Peyer's patch (tissue), 4 donors: ENCODE results near the gene LDLRAD4. TPM values are rescaled to one million over a fixed set of nuclear protein-coding genes. Genes with fewer than 3 reads are reported as not detected.

Experiments used
- DNase-seq, 3 donors: peaks; one replicate each; pipeline ENCODE4 v3.0.0-alpha.2; 2017 to 2019
- H3K27ac ChIP-seq, 4 donors: fragments of 200-600 bp; sonication (generic); one replicate each; pipeline ENCODE4 v1.5.1; 2016 to 2019
- H3K27me3 ChIP-seq, 2 donors: fragments of 200-600 bp; sonication (generic); one replicate each; pipeline ENCODE4 v1.5.1; 2019
- H3K36me3 ChIP-seq, 3 donors: fragments of 200-600 bp; sonication (generic); one replicate each; pipeline ENCODE4 v1.5.1; 2016 to 2019
- H3K4me1 ChIP-seq, 4 donors: fragments of 200-600 bp; sonication (generic); one replicate each; pipeline ENCODE4 v1.5.1; 2016 to 2019
- H3K4me3 ChIP-seq, 4 donors: fragments of 200-600 bp; sonication (generic); 1 replicate in 3 of 4; 2 replicates in 1 of 4; pipeline ENCODE4 v1.5.1; 2016 to 2019; ENCODE audit warnings: mild to moderate bottlenecking in 1 of 4
- H3K9me3 ChIP-seq, 4 donors: fragments of 200-600 bp; sonication (generic); one replicate each; pipeline ENCODE4 v1.5.1; 2016 to 2019; ENCODE audit warnings: mild to moderate bottlenecking in 1 of 4
- POLR2A ChIP-seq, 2 donors: fragments of 450-650 bp; IDR thresholded peaks; one replicate each; pipeline ENCODE4 v1.5.1; 2017; ENCODE audit warnings: antibody characterized with exemption in 2 of 2, mild to moderate bottlenecking in 2 of 2, moderate library complexity in 2 of 2
- total RNA-seq, 4 donors: library from RNA; depleted of rRNA; stranded (reverse); fragments of >200 nt; gene quantifications; one replicate each; pipeline ENCODE4 v1.1.0, GENCODE V29; 2016
- TF ChIP-seq, protein P1 (sequence below), 6 experiments: fragments of 450-650 bp in 4 of 6; fragments of 200-600 bp in 2 of 6; sonication (generic) in 1 of 6; IDR thresholded peaks; one replicate each; pipeline ENCODE4 v1.5.1; 2017 to 2019; ENCODE audit warnings: antibody characterized with exemption in 6 of 6, mild to moderate bottlenecking in 3 of 6, moderate library complexity in 1 of 6

The LDLRAD4 gene
- total RNA-seq, 4 donors from 2014 or later = 24.8 to 128 (median 50.0) TPM

- Histone ChIP-seq H3K27ac (no peak overlapping the region), H3K4me3 (no peak overlapping the region), H3K27me3 (no peaks in the 10 kb centered on the region), H3K9me3 (no peaks in the 10 kb centered on the region), H3K4me1 (peaks cover 0 to 5% (median 0%) of the 10 kb centered on the region in 4 donors), H3K36me3 (no peaks in the 10 kb centered on the region)
- TF ChIP-seq, protein P1, sequence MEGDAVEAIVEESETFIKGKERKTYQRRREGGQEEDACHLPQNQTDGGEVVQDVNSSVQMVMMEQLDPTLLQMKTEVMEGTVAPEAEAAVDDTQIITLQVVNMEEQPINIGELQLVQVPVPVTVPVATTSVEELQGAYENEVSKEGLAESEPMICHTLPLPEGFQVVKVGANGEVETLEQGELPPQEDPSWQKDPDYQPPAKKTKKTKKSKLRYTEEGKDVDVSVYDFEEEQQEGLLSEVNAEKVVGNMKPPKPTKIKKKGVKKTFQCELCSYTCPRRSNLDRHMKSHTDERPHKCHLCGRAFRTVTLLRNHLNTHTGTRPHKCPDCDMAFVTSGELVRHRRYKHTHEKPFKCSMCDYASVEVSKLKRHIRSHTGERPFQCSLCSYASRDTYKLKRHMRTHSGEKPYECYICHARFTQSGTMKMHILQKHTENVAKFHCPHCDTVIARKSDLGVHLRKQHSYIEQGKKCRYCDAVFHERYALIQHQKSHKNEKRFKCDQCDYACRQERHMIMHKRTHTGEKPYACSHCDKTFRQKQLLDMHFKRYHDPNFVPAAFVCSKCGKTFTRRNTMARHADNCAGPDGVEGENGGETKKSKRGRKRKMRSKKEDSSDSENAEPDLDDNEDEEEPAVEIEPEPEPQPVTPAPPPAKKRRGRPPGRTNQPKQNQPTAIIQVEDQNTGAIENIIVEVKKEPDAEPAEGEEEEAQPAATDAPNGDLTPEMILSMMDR (IDR thresholded peaks at IDR 0.05) = no peak
- no peak for TF ChIP-seq POLR2A (IDR thresholded peaks at IDR 0.05)
- no peak for DNase-seq
Observed at GRCh38 chr18:13574355-13574754, 355.8 kb downstream of the LDLRAD4 start.

GRCh38 chr18:13574761-13575160 is 356.2 kb downstream of the LDLRAD4 start:
- no peak overlapping the region for H3K27ac ChIP-seq
- no peaks in the 10 kb centered on the region for H3K36me3 ChIP-seq
- no peaks in the 10 kb centered on the region for H3K9me3 ChIP-seq
- no peak for TF ChIP-seq POLR2A (IDR thresholded peaks at IDR 0.05)
- TF ChIP-seq, protein P1 (IDR thresholded peaks at IDR 0.05) = no peak
- H3K4me3 ChIP-seq = no peak overlapping the region
- no peak for DNase-seq
- peaks cover 0 to 5% (median 0%) of the 10 kb centered on the region in 4 donors for H3K4me1 ChIP-seq
- H3K27me3 ChIP-seq = no peaks in the 10 kb centered on the region

GRCh38 chr18:13576598-13576997 is 358.0 kb downstream of the LDLRAD4 start:
- peak overlapping the region in 2 of 4 donors; percentile 42 to 63 for H3K27ac ChIP-seq
- no peak overlapping the region for H3K4me3 ChIP-seq
- H3K36me3 ChIP-seq = no peaks in the 10 kb centered on the region
- H3K4me1 ChIP-seq = peaks cover 0 to 5% (median 0%) of the 10 kb centered on the region in 4 donors
- H3K27me3 ChIP-seq = no peaks in the 10 kb centered on the region
- no peak for TF ChIP-seq POLR2A (IDR thresholded peaks at IDR 0.05)
- TF ChIP-seq, protein P1 (IDR thresholded peaks at IDR 0.05) = no peak
- H3K9me3 ChIP-seq = no peaks in the 10 kb centered on the region
- DNase-seq = no peak

- Histone ChIP-seq H3K4me3 (peak overlapping the region in 2 of 4 donors; percentile 16 to 17), H3K27me3 (no peaks in the 10 kb centered on the region), H3K4me1 (peaks cover 0 to 5% (median 0%) of the 10 kb centered on the region in 4 donors), H3K27ac (peak overlapping the region in 2 of 4 donors; percentile 44 to 63), H3K36me3 (no peaks in the 10 kb centered on the region), H3K9me3 (no peaks in the 10 kb centered on the region)
- TF ChIP-seq, protein P1 (IDR thresholded peaks at IDR 0.05) = no peak
- no peak for TF ChIP-seq POLR2A (IDR thresholded peaks at IDR 0.05)
- no peak for DNase-seq
Observed at GRCh38 chr18:13577091-13577697, 358.6 kb downstream of the LDLRAD4 start.

DNA sequence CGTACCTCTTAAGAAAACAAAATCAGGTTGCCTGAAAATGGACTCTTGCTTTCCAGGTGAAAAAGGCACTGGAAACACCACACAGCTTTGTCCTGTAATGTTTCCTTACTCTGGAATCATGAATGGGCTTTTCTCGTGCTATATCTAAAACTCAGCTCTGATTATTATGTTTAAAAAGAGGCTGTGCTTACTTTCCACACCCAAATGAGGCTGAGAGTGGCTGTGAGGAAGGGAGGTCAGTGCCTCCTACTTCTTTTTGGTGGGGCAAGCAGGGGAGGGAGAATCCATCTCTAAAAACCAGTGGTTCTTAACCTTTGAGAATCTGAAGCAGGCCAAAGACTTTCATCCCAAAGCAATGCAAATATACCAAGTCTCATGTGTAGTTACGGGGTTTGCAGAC is 359.2 kb downstream of the LDLRAD4 start:
- H3K4me3 ChIP-seq = peak overlapping the region in 2 of 4 donors; percentile 16 to 17
- DNase-seq = no peak
- peaks cover 0 to 5% (median 0%) of the 10 kb centered on the region in 4 donors for H3K4me1 ChIP-seq
- TF ChIP-seq, protein P1 (IDR thresholded peaks at IDR 0.05) = no peak
- no peak for TF ChIP-seq POLR2A (IDR thresholded peaks at IDR 0.05)
- H3K27me3 ChIP-seq = no peaks in the 10 kb centered on the region
- no peaks in the 10 kb centered on the region for H3K9me3 ChIP-seq
- no peaks in the 10 kb centered on the region for H3K36me3 ChIP-seq
- peak overlapping the region in 2 of 4 donors; percentile 44 to 63 for H3K27ac ChIP-seq
